IPS-20b (cell line): ENCODE data around the gene ADH1C.
"Not testable (repeated sequence)": the region's sequence is repeated elsewhere in the genome, so short reads cannot be mapped to it uniquely, and the experiment has no call there.

Experiments
- H3K27ac ChIP-seq: one replicate; pipeline ENCODE4 v1.5.1; 2013; ENCODE audit warnings: low read length
- H3K27me3 ChIP-seq: 2 replicates; pipeline ENCODE4 v1.6.1; 2013; ENCODE audit warnings: mild to moderate bottlenecking, low read length, inconsistent platforms; ENCODE audit not compliant: insufficient read depth
- H3K36me3 ChIP-seq: 2 replicates; pipeline ENCODE4 v1.6.1; 2013; ENCODE audit warnings: low read depth, mild to moderate bottlenecking, inconsistent platforms, low read length, moderate library complexity; ENCODE audit not compliant: insufficient read depth
- H3K4me1 ChIP-seq: 2 replicates; pipeline ENCODE4 v1.6.1; 2013; ENCODE audit warnings: mild to moderate bottlenecking, control low read depth, inconsistent platforms, low read length, moderate library complexity; ENCODE audit not compliant: insufficient read depth
- H3K4me3 ChIP-seq: 2 replicates; pipeline ENCODE4 v1.5.1; 2013; ENCODE audit warnings: mild to moderate bottlenecking, low read length, inconsistent platforms
- H3K9ac ChIP-seq: 2 replicates; pipeline ENCODE4 v1.6.1; 2013; ENCODE audit warnings: low read depth, mild to moderate bottlenecking, inconsistent platforms, low read length, moderate library complexity
- H3K9me3 ChIP-seq: 2 replicates; pipeline ENCODE4 v1.6.1; 2013; ENCODE audit warnings: mild to moderate bottlenecking, low read depth, low read length, inconsistent platforms; ENCODE audit not compliant: insufficient read depth

ADH1C gene

DNA sequence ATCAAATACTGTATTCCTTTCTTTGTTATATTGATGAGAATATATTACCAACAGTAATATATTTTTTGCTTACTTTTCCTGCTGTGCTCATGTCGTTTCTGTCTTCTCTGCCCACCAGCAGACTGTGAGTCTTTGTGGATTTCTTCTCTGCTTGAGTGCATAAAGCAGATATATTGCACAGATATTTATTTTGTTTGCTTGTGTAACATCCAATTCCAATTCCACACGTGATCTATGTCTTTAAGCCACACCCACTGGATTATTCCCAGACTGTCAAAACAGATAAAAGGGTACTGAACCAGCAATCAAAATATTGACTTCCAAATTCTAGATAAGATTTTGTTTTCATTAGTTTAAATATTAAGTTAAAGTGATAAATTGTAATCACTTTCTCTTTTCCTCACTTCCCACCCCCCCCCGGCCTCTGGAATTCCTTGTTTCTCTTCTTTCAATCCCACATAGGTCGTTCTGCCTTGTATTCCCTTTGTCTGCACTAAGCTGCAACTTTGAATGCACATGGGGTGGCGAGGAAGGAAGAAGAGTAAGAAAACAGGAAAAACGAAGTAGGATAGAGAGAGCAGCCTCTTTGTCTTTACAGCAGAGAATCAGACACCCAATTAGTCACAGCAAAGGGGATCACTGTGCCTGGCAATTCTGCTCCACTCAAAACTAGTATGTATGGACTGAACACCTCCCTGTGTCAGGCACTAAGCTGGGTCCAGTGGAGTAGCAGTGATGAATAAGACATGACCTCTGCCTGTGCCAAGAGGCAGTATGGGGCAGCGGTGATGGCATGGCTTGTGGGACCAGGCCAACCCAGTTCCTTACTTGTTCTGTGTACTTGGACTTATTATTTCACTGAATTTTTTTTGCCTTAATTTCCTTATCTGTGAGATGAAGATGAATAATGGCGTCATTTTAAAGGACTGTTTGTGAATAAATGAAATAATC lies 31.0 kb downstream of the ADH1C start, which contains the start of gene ADH1B:
TSS of gene ADH1B (minus strand) at position 161 of the 951 bp plus-strand sequence. CDS start at position 91, 70 bp downstream.
- Histone ChIP-seq H3K9ac (no peak within 1 kb of the TSS), H3K27me3 (no peaks in the 10 kb centered on the region), H3K4me1 (peaks cover 8% of the 10 kb centered on the region; the same call in 1 of the 2 replicates), H3K36me3 (no peaks in the 10 kb centered on the region), H3K9me3 (no peaks in the 10 kb centered on the region; the same call in 1 of the 2 replicates), H3K27ac (no peak within 1 kb of the TSS), H3K4me3 (no peak within 1 kb of the TSS)

DNA sequence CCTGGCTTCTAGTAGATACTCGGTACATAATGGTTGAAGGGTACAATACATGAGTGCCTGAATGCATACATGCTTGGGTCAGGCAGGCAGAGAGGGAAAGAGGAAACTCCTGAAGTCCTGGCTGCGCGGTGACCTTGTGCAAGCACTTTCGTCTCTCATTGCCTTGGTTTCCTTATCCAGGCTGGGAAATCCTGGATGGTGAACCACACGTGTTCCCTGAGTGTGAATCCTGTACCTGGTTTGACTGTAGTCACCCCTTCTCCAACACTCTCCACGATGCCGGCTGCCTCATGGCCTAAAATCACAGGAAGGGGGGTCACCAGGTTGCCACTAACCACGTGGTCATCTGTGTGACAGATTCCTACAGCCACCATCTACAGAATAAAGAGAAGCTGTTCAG lies 34.7 kb downstream of the ADH1C start:
- H3K4me1 ChIP-seq, H3K9me3 ChIP-seq, H3K4me3 ChIP-seq, H3K36me3 ChIP-seq, H3K9ac ChIP-seq, H3K27ac ChIP-seq, H3K27me3 ChIP-seq: not testable (repeated sequence)

DNA sequence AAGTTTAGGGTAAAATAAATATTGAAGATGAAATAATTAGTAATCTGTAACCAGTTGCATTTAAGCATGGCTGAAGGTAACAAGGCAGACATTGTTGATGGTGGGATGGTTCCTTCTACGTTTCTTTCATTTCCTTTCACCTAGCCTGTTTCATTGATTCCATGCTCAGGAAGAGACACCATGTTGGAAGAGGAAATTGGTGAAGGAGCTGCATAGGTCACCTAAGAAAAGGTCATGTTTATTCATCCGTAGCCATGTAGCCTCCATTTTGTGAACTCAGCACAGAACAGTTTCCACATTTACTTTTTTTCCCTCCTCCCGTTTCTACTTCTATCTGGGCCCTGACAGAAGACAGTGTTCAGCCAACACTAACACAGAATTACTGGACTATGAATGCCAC lies 35.2 kb downstream of the ADH1C start:
- H3K27ac ChIP-seq, result no peak overlapping the region
- no peak overlapping the region for H3K4me3 ChIP-seq
- no peaks in the 10 kb centered on the region for H3K27me3 ChIP-seq
- H3K9ac ChIP-seq, result no peak overlapping the region
- no peaks in the 10 kb centered on the region for H3K9me3 ChIP-seq
- H3K4me1 ChIP-seq, result peaks cover 8% of the 10 kb centered on the region; the same call in 1 of the 2 replicates
- H3K36me3 ChIP-seq, result no peaks in the 10 kb centered on the region

DNA sequence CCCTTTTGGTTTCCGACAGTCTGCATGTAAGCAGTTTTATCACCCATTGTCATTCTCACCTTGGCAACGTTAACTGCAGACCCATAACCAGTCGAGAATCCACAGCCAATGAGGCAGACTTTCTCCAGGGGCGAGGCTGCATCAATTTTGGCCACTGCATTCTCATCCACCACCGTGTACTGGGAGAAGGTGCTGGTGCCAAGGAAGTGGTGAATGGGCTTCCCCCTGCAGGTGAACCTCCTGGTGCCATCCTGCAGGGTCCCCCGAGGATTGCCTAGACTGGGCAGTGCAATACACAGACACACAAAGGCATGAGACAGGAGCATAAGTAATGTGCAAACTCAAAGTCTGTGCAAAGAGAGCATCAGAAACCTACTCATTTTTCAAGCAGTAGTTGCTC lies 36.7 kb downstream of the ADH1C start:
- H3K4me3 ChIP-seq, result no peak overlapping the region
- H3K4me1 ChIP-seq, result no peaks in the 10 kb centered on the region; the same call in 1 of the 2 replicates
- H3K27ac ChIP-seq, result no peak overlapping the region
- H3K36me3 ChIP-seq, result no peaks in the 10 kb centered on the region
- H3K9ac ChIP-seq, result no peak overlapping the region
- H3K9me3 ChIP-seq, result no peaks in the 10 kb centered on the region
- H3K27me3 ChIP-seq, result no peaks in the 10 kb centered on the region

DNA sequence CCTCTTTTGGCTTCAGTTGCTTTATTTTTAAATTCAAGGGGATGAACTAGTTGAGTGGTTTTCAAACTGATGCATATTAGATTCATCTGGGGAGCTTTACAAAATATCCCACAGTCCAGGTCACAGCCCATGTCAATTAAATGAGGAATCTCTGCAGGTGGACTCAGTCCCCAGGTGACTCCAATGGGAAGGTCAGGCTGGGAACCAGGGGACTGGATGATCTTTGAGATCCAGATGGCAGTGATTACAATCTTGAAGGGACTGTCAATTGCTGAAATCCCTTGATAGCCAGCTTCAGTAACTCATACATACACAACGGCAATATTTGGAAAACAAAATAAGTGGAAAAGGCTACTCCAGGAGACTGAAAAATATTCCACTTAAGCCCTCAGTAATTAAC lies 38.3 kb downstream of the ADH1C start:
- no peak overlapping the region for H3K27ac ChIP-seq
- no peak overlapping the region for H3K9ac ChIP-seq

DNA sequence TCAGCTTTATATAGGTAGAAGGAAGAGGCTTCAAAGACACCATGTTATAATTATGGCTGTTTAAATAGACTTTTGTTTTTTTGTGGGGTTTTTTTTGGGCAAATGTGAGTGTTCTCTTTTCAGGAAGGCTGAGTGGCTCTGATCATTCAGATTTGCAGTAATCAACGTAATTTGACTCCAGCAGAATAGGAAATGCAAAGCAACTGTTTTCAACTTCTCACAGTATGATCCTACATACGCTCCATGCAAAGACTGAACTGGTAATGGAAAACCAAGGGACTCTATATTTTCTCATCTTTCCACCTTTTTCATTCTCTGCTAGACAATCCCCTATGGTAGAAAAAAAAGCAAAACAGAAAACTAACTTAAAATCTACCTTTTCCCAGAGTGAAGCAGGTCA lies 42.2 kb downstream of the ADH1C start:
- Histone ChIP-seq H3K9ac (no peak overlapping the region), H3K27ac (no peak overlapping the region), H3K4me3 (no peak overlapping the region), H3K4me1 (peaks cover 14% of the 10 kb centered on the region), H3K9me3 (no peaks in the 10 kb centered on the region), H3K36me3 (no peaks in the 10 kb centered on the region), H3K27me3 (no peaks in the 10 kb centered on the region)

More for the DNA sequence above, 38.3 kb downstream of the ADH1C start:
- Histone ChIP-seq H3K4me1 (peaks cover 14% of the 10 kb centered on the region), H3K9me3 (no peaks in the 10 kb centered on the region), H3K4me3 (no peak overlapping the region), H3K36me3 (no peaks in the 10 kb centered on the region), H3K27me3 (no peaks in the 10 kb centered on the region)

DNA sequence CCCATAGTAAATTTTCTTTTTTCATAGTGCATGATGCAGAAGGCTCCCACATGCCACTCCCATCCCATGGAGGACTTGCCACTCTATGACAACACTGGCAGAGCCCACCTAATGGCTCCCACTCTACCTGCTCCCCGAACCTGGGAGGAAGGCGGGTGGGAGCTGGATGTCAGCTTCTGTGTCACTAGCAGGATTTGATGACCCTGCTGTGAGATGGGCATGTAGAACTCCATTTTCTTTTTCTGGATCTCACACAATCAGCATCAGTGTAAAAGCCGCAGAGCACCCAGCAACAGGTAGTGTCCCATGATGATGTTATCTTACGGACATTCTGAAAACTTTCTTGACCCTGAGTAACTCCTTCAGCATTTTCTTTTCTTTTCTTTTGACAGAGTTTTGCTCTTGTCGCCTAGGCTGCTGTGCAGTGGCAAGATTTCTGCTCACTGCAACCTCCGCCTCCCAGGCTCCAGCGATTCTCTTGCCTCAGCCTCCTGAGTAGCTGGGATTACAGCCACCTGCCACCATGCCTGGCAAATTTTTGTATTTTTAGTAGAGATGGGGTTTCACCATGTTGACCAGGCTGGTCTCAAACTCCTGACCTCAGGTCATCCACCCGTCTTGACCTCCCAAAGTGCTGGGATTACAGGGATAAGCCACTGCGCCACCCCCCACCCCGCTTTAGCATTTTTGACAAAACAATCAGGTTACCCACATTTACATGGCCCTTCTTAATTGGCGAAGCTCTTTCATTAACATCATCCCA lies 46.7 kb downstream of the ADH1C start:
- no peak overlapping the region for H3K27ac ChIP-seq
- no peak overlapping the region for H3K9ac ChIP-seq
- H3K4me1 ChIP-seq, result peaks cover 14% of the 10 kb centered on the region
- H3K4me3 ChIP-seq, result no peak overlapping the region
- H3K36me3 ChIP-seq, result no peaks in the 10 kb centered on the region
- no peaks in the 10 kb centered on the region for H3K27me3 ChIP-seq
- no peaks in the 10 kb centered on the region for H3K9me3 ChIP-seq

DNA sequence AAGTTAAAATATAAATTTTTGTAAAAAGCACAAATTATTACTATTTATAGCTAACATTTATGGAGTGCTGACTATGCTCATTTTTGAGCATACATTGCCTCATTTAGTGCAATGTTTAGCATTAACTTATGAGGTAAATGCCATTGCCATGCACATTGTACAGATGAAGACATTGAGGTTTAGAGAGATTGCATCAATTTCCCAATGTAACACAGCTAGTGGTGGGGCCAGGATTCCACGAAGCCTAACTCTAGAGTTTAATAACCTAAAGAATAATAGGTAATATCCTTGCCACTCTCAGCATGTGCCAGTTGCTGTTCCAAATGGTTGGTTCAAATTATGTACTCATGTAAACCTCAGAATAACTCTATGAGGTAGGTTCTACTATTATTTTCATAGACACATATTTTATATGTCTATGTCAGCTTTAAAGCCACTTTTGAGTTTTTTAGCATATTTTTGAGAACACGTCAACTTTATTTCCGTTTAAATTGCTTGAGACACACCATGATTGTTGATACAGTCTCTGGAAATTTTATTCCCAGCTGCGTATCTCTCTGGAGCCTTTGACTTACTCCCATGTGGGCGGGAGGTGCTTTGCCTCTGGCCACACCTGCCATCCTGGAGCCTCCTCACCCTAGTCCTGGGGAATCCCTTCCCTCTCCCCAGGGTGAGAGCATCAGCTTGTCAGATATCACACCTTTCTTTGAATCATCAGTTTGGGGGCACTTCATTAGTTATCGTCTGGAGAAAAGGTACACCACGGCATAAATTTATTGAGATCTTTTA lies 51.0 kb downstream of the ADH1C start:
- Histone ChIP-seq H3K9me3 (no peaks in the 10 kb centered on the region; the same call in 1 of the 2 replicates), H3K27ac (no peak overlapping the region), H3K4me1 (no peaks in the 10 kb centered on the region), H3K36me3 (no peaks in the 10 kb centered on the region), H3K9ac (no peak overlapping the region), H3K27me3 (no peaks in the 10 kb centered on the region), H3K4me3 (no peak overlapping the region)

DNA sequence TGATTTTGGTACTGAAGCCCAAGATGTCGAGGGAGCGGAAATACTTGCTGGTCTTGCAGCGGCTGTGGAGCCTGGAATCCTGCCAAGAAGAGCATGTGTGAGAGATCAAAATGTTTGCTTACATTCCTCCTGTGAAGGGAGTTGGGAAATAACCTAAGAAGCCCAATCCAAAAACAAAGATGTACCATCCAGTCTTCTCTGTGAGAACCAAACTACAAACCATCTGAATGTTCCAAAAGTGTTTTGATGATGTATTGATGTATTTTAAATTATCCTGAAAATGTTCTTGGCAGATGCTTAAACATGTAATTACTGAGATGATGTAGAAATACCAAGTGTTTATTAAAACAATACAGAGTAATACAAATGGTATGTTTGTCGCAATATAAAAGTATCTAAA lies 51.6 kb downstream of the ADH1C start:
- no peak overlapping the region for H3K4me3 ChIP-seq
- no peaks in the 10 kb centered on the region for H3K4me1 ChIP-seq
- H3K9ac ChIP-seq, result no peak overlapping the region
- no peaks in the 10 kb centered on the region; the same call in 1 of the 2 replicates for H3K9me3 ChIP-seq
- H3K27ac ChIP-seq, result no peak overlapping the region
- H3K36me3 ChIP-seq, result no peaks in the 10 kb centered on the region
- H3K27me3 ChIP-seq, result no peaks in the 10 kb centered on the region

DNA sequence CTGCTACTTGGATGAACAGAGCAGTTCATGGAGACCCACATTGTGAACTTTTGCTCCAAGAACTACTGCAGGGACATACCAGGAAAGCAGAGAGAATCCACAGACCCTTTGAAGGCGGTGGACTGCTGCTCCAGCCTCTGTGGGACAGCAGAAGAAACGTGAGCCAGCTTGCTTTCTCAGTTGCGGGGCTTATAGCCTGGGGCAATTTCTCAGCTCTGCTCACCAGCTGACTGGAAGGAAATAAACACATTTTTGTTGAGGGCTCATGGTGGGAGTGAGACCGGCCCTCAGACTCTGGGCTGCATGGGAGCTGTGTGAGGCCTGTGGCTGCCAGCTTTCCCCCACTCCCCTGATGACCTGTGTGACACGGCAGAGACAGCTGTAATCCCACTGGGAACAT lies 59.2 kb downstream of the ADH1C start:
- no peak overlapping the region for H3K4me3 ChIP-seq
- H3K27me3 ChIP-seq, result no peaks in the 10 kb centered on the region
- H3K9ac ChIP-seq, result no peak overlapping the region
- H3K36me3 ChIP-seq, result no peaks in the 10 kb centered on the region
- H3K9me3 ChIP-seq, result no peaks in the 10 kb centered on the region; the same call in none of the 2 replicates
- H3K4me1 ChIP-seq, result no peaks in the 10 kb centered on the region
- no peak overlapping the region for H3K27ac ChIP-seq
